ENCODE data around the gene GPSM1. TPM values are rescaled to one million over a fixed set of nuclear protein-coding genes. Genes with fewer than 3 reads are reported as not detected.

GPSM1 gene
- total RNA-seq, 1 experiment from 2014 or later, result 24.7 TPM

GRCh38 chr9:136354592-136355085 is 27.3 kb downstream of the GPSM1 start:
- Mint-ChIP-seq H3K9me3 (no peaks in the 10 kb centered on the region), H3K36me3 (ENCODE audit: insufficient read depth in 1 of 3, low read depth in 3 of 3) (peaks cover 0 to 3% (median 0%) of the 10 kb centered on the region in 3 experiments; a peak in 1 of 7 replicates), H3K27ac (no peak overlapping the region), H3K4me3 (no peak overlapping the region), H3K27me3 (ENCODE audit: low read depth) (no peaks in the 10 kb centered on the region), H3K4me1 (no peaks in the 10 kb centered on the region; a peak in 1 of 4 replicates)
- Histone ChIP-seq H3K9me3 (ENCODE audit: control insufficient read depth, low read depth, low read length) (no peaks in the 10 kb centered on the region), H3K4me1 (ENCODE audit: insufficient read depth, low read length) (no peaks in the 10 kb centered on the region), H3K79me2 (ENCODE audit: insufficient read depth, low read length) (no peaks in the 10 kb centered on the region), H3K23ac (ENCODE audit: insufficient read length, low read depth, low read length) (no peak overlapping the region), H3K79me1 (ENCODE audit: insufficient read depth, low read depth, low read length, poor library complexity, severe bottlenecking) (no peaks in the 10 kb centered on the region), H3K4ac (ENCODE audit: low read depth, low read length) (no peak overlapping the region), H2BK5ac (ENCODE audit: insufficient read length, low read length) (no peak overlapping the region), H2BK12ac (ENCODE audit: insufficient read length, low read depth, low read length) (no peak overlapping the region), H2AK5ac (ENCODE audit: insufficient read length, low read length) (no peak overlapping the region), H2AFZ (ENCODE audit: low read length) (no peak overlapping the region), H4K5ac (ENCODE audit: insufficient read length, low read depth, low read length) (no peak overlapping the region), H3K23me2 (ENCODE audit: insufficient read length, low read depth, low read length, poor library complexity, severe bottlenecking) (no peaks in the 10 kb centered on the region), H3K27me3 (ENCODE audit: insufficient read depth, low read length) (no peaks in the 10 kb centered on the region), H3K4me2 (ENCODE audit: insufficient read depth, insufficient read length, low read length) (no peak overlapping the region), H4K8ac (replicated peaks; ENCODE audit: insufficient read length, low read depth, low read length) (no peak overlapping the region), H3K14ac (ENCODE audit: insufficient read depth, low read length) (no peak overlapping the region), H3K56ac (ENCODE audit: insufficient read length, low read depth, low read length) (no peak overlapping the region), H3T11ph (ENCODE audit: low read length) (no peak overlapping the region), H3K27ac (ENCODE audit: insufficient read length, low read depth, low read length) (no peak overlapping the region), H4K20me1 (ENCODE audit: control insufficient read depth, insufficient read depth, insufficient read length) (no peaks in the 10 kb centered on the region), H2BK15ac (ENCODE audit: low read depth, low read length) (no peak overlapping the region), H2BK120ac (ENCODE audit: low read depth, low read length, poor library complexity, severe bottlenecking) (no peak overlapping the region), H3K18ac (ENCODE audit: insufficient read length, low read depth, low read length) (no peak overlapping the region), H4K91ac (ENCODE audit: insufficient read length, low read depth, low read length) (no peak overlapping the region), H3K9ac (ENCODE audit: extremely low read depth, insufficient read length, low read length) (no peak overlapping the region), H2BK20ac (ENCODE audit: low read depth, low read length, poor library complexity, severe bottlenecking) (no peak overlapping the region)
- no peak for TF ChIP-seq CTCF (conservative IDR thresholded peaks at IDR 0.05)
- DNase-seq, result no peak
- no CpG with 5 or more reads among the region's 17 CpGs for WGBS (ENCODE audit: extremely low coverage, insufficient read length, low lambda C conversion rate)
